ENCODE results near the gene SPDYE6.

Gene SPDYE6

GRCh38 chr7:102320601-102321350, 35.5 kb downstream of the SPDYE6 start:
- H3K4me1 ChIP-seq, result no peaks in the 10 kb centered on the region
- H3K27me3 ChIP-seq, result peaks cover 0 to 44% of the 10 kb centered on the region in 2 donors
- no peak overlapping the region for H3K27ac ChIP-seq
- DNase-seq, result no peak
- TF ChIP-seq CTCF (IDR thresholded peaks at IDR 0.05), result no peak
- H3K4me3 ChIP-seq, result no peak overlapping the region
- intact Hi-C loops (cut with DNase I; ENCODE audit: low total_unique reads), result no loop called here
- no peaks in the 10 kb centered on the region for H3K9me3 ChIP-seq
- H3K36me3 ChIP-seq, result peaks cover 0 to 13% (median 0%) of the 10 kb centered on the region in 3 donors

GRCh38 chr7:102320181-102320580, 36.1 kb downstream of the SPDYE6 start:
- Histone ChIP-seq H3K9me3 (no peaks in the 10 kb centered on the region), H3K36me3 (peaks cover 0 to 13% (median 0%) of the 10 kb centered on the region in 3 donors), H3K27me3 (peaks cover 0 to 41% of the 10 kb centered on the region in 2 donors), H3K27ac (no peak overlapping the region), H3K4me1 (no peaks in the 10 kb centered on the region), H3K4me3 (no peak overlapping the region)
- no peak for DNase-seq
- intact Hi-C loops (cut with DNase I; ENCODE audit: low total_unique reads), result no loop called here
- no peak for TF ChIP-seq CTCF (IDR thresholded peaks at IDR 0.05)

GRCh38 chr7:102319671-102320070, 36.6 kb downstream of the SPDYE6 start:
- intact Hi-C loops (cut with DNase I; ENCODE audit: low total_unique reads), result no loop called here

GRCh38 chr7:102318482-102318971, 37.7 kb downstream of the SPDYE6 start:
- H3K27ac ChIP-seq, result no peak overlapping the region

More at GRCh38 chr7:102319671-102320070, 36.6 kb downstream of the SPDYE6 start:
- Histone ChIP-seq H3K4me1 (no peaks in the 10 kb centered on the region), H3K4me3 (no peak overlapping the region), H3K36me3 (peaks cover 0 to 13% (median under 1%) of the 10 kb centered on the region in 3 donors), H3K9me3 (no peaks in the 10 kb centered on the region), H3K27me3 (peaks cover 0 to 41% of the 10 kb centered on the region in 2 donors), H3K27ac (no peak overlapping the region)
- DNase-seq, result no peak
- no peak for TF ChIP-seq CTCF (IDR thresholded peaks at IDR 0.05)

More at GRCh38 chr7:102318482-102318971, 37.7 kb downstream of the SPDYE6 start:
- Histone ChIP-seq H3K4me3 (no peak overlapping the region), H3K27me3 (peaks cover 0 to 32% of the 10 kb centered on the region in 2 donors), H3K36me3 (peaks cover 0 to 20% (median 11%) of the 10 kb centered on the region in 3 donors), H3K9me3 (no peaks in the 10 kb centered on the region), H3K4me1 (no peaks in the 10 kb centered on the region)
- no peak for DNase-seq
- intact Hi-C loops (cut with DNase I; ENCODE audit: low total_unique reads), result no loop called here
- no peak for TF ChIP-seq CTCF (IDR thresholded peaks at IDR 0.05)
